ENCODE measurements around the gene KCNK16.

The KCNK16 gene

GRCh38 chr6:39322306-39322850 lies at the start of gene KCNK16:
TSS of gene KCNK16 (minus strand) at chr6:39322702. CDS start at chr6:39322540, 162 bp downstream.
- DNase-seq (ENCODE audit: low spot score): no peak

- no peak for DNase-seq (ENCODE audit: low spot score)
These were observed 47.9 kb upstream of the KCNK16 start for GRCh38 chr6:39370390-39370789.

DNA sequence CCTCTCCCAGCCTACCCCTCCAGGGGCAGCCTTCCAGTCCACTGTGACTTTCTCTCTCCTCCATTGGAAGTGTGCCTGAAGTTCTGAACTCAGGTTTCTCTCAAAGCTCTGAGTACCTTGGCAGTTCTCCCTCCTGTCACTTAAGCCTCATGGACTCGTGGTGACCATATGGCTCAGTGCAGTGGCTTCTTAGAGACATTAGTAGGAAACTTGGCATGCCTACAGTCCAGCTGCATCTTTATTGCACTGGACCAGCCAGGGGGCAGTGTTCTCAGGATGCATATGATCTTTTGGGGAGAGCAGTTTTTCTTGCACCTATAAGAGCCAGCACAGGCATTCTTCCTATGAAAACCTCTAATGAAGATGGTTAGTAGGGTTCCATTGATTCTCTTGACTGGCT lies 47.5 kb upstream of the KCNK16 start:
- DNase-seq (ENCODE audit: low spot score): no peak

DNA sequence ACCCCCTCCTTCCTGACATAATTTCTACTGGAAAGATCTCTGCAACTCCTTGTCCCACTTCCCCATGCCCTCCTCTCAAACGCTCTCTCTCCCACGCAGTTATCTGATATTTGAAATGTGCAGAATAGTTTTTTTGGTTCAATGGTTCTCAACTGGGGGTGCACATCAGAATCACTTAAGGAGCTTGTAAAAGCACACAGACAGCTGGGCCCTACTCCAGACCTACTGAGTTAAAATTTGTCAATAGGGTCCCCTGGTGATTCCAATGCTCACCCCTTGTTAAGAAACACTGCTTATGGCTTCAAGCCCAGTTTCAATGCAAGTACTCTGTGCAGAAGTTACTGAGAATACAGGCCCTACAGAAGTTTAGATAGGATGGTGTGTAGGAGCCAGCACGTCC lies 45.2 kb upstream of the KCNK16 start:
- no peak for DNase-seq (ENCODE audit: low spot score)

DNA sequence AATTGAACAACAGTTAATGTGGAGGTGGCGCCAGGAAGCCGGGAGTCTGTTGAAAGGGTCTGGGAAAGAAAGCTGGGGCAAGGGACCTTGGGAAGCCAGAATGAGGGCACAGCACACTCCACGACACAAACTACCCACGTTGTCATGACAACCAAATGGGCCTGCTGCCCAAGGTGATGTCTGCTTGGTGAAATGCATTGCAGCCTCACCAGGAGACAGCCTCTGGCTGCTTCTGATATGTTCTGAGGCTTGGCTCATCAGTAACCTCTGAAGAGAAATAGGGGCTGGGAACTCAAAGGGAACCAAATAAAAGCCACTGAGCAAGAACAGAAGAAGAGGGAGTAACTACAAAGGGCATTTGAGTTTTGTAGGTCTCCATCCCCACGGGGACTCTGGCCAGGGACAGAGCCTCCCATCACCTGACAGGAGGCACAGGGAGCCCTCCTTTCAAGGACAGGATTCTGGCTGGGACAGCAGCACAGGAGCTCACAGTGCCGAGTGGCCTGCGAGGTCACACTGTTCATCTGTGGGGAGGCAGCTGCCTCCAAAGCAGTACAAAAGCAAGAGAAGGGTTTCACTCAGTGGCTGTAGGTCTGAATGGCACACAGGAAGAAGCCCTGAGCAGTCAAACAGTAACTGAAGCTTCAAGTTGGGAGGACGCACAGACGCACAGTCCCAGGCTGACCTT lies 44.6 kb upstream of the KCNK16 start:
- DNase-seq (ENCODE audit: low spot score): peak; percentile 62

DNA sequence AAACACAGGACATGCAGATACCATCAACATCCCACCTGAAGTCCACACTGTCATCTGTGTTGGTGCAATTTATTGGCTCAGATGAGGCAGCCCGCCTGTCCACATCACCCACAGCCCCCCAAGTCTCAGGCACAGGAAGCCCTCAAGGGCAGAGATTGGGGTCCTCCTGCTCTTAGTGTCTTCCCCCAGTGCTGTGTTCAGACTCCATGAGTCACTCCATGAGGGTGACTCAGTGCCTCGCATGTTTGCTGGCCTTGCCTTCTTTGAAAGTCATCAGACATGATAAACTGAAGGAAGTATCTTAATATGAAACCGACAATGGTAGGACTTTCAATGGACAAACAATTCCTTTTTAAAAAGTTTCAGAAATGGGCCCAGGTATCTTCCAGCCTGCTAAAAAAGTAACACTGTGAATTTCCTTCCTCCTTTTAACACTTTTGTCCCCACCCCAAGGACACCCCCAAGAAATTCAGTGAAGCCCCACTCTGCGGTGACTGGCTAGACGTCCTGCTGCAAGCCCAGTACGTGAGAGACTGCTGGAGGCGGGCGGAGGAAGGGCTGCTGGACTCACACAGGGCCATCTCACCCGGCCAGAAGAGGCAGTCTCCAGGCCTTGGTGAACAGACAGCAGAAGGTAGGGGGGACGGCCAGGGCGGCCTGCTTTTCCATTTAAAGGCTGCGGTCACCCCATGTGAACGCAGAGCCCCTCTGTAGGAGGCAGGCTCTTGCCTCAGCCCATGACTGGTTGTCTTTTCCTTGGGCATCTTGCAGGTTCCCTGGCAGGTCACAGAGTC lies 43.0 kb upstream of the KCNK16 start:
- no peak for DNase-seq (ENCODE audit: low spot score)

DNA sequence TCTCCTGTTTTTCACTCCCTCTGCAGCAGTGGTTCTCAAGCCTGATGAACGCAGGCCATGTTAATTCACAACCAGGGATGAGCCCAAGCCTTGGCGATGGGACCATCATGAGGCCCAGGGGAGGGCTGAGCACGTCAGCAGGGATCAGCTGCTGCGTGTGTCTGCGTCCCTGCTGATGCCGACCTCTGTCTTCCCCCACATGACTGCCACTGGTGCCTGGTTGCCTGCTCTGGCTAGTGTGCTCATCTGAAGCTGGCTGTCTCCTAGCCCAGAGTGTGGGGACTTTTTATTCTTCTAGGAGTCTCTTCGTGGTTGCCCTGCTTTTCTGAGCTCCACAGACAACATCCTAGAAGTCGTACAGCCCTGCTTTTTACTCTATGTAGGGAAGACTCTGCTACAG lies 40.8 kb upstream of the KCNK16 start:
- DNase-seq (ENCODE audit: low spot score): no peak

DNA sequence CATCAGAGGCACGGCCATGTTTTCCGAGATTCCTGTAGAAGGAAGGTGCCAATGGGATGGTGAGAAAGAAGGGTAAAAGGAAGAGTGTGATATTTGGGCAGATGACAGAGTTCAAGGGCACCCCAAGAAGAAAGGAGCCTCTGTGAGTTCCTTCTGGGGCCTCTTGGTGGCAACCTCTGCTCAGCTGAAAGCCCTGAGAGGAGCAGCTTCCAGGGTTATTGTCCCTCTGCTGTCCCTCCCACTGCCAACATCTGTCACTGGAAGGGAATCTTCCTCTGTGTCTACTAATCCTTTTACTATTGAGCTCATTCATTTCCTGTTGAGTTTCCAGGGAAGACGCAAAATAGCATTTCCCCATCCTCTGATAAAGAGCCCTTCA lies 40.0 kb upstream of the KCNK16 start:
- DNase-seq (ENCODE audit: low spot score): peak; percentile 28

GRCh38 chr6:39361657-39362486 lies 39.4 kb upstream of the KCNK16 start:
- peak; percentile 53 for DNase-seq (ENCODE audit: low spot score)

DNA sequence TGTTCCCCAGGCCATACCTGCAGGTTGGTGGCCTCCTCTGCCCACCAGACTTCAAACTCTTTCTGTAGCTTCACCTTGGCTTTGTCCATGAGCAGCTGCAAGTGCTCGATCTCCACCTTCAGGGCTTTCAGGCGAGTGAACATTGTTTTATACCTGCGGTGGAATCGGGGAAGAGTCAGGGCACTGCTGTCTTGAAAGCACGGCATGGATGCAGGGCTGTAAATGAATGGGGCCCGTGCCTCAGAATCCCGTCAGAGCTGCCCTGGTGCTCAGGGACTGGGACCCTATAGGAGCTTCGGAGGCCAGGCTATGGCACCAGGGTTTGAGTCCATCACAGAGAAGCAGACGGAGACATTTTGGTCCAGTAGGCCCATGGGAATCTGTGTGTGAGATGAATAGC lies 37.9 kb upstream of the KCNK16 start:
- DNase-seq (ENCODE audit: low spot score): no peak

GRCh38 chr6:39357998-39358686 lies 35.6 kb upstream of the KCNK16 start:
- DNase-seq (ENCODE audit: low spot score): no peak

GRCh38 chr6:39353698-39354315 lies 31.3 kb upstream of the KCNK16 start:
- no peak for DNase-seq (ENCODE audit: low spot score)

DNA sequence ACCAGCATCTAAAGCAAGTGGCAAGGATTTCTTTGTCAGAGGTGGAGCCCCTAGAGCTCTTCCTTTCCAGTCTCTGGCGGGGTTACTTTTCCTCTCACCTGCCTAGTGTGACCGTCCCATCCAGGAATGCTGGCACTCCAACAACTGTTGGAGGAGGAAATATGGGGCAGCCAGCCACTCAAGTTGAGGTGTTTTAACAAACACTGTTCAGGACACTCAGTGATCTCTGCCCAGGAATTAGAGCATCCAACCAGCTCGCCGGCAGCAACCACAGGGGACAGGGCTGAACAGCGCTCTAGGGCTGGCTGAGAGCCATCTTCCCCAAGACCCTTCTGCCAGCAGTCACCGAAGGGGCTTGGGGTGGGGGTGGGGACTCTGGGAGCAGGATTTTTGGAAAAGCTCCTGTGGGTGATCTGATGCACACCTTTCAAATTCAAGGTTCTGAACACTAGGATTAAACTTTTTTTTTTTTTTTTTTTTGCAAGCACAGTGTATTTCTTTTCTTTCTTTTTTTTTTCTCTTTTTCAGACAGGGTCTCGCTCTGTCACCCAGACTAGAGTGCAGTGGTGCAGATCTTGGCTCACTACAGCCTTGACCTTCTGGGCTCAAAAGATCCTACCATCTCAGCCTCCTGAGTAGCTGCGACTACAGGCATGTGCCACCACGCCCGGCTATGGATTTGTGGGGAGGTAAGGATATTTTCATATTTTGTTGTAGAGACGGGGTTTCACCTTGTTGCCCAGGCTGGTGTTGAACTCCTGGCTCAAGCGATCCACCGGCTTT lies 28.4 kb upstream of the KCNK16 start:
- DNase-seq (ENCODE audit: low spot score): no peak

GRCh38 chr6:39348740-39349139 lies 26.2 kb upstream of the KCNK16 start:
- DNase-seq (ENCODE audit: low spot score): no peak

GRCh38 chr6:39347906-39348585 lies 25.5 kb upstream of the KCNK16 start:
- DNase-seq (ENCODE audit: low spot score): peak; percentile 35

DNA sequence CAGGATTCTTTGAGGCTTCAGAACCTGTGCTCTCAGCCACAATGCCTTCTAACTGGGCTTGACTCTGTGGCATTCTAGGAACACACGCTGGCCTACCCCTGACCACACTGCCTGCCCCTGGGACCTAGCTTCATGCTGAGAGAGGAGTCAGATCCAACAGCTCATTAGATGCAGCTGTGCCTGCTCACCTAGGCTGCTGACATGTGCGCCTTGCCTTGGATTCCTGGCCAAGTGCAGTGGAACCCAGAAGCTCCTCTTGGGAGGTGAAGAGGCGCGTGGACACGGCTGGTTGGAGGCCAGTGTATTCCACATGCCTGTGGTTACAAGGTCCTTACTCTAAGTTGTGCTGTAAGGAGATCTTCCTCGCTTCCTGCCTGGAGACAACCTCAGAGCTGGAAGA lies 24.7 kb upstream of the KCNK16 start:
- DNase-seq (ENCODE audit: low spot score): no peak

DNA sequence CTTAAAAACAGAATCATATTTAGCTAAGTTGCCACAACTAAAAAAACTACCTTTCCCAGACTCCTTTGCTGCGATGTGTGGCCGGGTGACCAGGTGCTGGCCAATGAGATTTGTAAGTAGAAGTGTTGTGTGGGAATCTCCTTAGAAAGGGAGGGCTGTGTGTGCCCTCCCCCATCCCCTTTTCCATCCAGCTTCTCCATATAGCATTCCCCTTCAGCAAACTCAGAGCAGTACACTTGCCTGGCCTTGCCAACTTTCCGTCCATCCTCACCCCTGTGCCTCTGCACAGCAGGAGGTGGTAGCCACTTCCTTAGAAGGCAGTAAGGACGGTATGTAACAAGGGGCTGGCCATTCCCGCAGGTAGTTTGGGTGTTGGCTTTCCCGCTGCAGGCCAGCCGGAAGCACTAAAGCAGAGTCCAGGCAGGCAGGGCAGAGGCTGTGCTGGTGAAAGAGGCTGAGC lies 22.3 kb upstream of the KCNK16 start:
- DNase-seq (ENCODE audit: low spot score): no peak

GRCh38 chr6:39343396-39343870 lies 20.9 kb upstream of the KCNK16 start:
- no peak for DNase-seq (ENCODE audit: low spot score)

DNA sequence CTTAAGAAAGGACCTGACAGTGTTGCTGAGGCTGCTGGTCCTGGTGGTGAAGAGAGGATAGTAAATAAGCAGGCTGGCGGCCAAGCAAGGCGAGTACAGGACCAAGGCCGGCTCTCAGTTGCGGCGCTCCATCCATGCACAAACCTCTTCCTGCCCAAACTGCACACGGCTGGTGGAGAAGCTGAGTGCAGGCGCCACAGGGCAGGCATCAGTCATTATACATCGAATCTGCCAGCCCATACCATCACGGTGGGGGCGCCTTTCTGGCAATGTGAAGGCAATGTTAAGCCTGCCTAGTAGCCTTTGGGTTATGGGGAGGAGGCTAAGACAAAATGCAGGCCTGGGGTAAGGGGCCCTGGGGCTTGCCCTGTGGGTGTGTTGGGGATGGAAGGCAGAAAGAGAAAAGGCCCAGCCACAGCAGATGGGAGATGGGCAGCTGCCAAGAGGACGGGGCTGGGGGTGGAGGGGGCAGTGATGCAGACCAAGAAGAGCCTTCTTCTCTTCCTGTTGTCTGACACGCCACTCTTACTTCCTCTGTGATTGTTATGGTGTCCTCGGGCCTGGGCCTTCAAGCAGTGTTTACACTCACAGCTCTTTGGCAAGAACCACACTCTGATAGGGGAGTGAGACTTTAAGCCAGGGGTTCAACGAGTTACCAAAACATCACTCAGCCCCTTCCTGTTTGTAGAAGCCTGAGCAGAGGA lies 20.3 kb upstream of the KCNK16 start:
- DNase-seq (ENCODE audit: low spot score): no peak
